Middle frontal gyrus (tissue), 1 donor: ENCODE results near the gene TSPAN33.

Experiments used
- DNase-seq: peaks from one replicate; pipeline ENCODE4 v3.0.0-alpha.2; 2015; ENCODE audit warnings: low spot score; ENCODE audit errors: extremely low spot score

Gene TSPAN33

DNA sequence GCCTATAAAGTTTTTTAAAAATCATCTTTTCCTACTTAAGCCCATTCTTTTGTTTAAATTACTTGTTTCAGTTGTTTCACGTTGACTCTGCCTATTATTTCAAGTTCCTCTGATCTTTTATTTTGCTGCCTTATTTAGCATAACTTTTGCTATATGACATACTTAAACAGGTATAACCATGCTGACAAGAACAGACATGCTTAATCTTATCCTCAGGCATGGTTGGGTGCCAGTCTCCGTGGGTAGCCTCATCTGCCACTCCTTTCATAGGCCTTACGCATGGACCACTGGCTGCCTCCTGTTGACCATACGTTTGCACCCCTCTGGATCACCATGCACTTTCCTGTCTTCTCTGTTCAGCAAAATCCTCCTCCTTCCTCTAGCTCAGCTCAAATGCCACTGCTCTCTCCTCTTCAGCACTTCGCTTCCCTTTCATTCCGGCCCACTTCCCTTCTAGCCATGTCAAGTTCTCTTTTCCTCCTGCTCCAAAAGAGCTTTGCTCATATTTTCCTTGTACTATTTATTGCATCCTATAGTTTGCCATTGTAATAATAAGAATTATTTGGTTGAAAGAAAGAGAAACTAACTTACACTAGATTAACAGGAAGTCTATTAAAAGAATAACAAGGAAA, 10.0 kb upstream of the TSPAN33 start:
- DNase-seq: no peak

- no peak for DNase-seq
These were observed 7.4 kb upstream of the TSPAN33 start for GRCh38 chr7:129136887-129137642.

GRCh38 chr7:129143724-129144094, 798 bp upstream of the TSPAN33 start:
- no peak for DNase-seq

DNA sequence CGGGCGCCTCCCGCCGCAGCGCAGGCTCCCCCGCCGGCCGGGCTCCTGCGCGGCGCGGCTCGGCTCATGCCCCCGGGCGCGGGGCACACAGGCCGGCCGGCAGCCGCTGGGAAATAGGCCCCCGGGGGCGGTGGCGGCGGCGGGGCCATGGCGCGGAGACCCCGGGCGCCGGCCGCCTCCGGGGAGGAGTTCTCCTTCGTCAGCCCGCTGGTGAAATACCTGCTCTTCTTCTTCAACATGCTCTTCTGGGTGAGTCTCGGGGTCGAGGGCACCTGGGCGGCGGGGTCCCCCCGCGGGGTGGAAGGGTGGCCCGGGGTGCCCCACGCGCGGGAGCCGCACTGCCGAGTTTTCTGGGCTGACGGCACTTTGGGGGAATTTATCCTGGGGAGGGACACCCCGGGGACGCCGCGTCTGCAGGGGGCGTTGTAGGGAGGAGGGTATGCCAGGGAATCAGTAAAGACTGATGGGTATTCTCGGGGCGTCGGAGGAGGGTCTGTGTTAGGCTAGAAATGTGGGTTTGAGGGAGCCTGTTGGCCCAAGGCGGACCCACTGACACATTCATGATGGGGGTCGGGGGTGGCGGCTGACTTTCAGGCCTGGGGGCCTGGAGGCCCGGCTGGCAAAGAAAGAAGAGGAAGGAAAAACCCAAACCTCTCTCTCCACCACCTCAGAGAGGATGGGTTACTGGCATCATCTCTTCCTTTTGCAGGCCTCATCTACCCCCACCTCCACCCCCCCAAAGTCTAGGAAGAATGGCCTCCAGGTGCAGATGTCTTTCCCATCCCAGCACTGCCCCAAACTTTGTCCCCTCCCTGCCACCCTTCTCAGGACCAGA, 544 bp downstream of the TSPAN33 start:
- DNase-seq: no peak

- no peak for DNase-seq
These were observed 1.9 kb downstream of the TSPAN33 start for GRCh38 chr7:129146237-129146979.

GRCh38 chr7:129147731-129148130, 3.2 kb downstream of the TSPAN33 start:
- no peak for DNase-seq

DNA sequence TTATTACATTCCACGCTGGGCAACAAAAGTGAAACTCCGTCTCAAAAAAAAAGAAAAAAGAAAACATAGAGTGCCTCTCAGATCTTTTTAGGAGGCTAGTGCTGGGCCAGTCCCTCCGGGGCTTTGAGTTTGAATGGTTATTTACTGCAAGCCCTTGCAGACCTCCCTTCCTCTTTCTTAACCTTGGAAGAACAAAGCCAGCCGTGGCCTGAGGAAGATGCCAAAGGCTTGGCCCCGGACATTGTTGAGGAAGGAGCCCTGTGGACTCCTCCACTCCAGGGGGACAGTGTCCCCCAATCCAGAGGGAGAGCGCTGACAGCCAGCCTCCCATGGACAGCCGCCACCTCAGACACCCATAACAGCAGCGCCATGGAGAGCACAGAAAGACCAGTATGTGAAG, 5.0 kb downstream of the TSPAN33 start:
- no peak for DNase-seq

DNA sequence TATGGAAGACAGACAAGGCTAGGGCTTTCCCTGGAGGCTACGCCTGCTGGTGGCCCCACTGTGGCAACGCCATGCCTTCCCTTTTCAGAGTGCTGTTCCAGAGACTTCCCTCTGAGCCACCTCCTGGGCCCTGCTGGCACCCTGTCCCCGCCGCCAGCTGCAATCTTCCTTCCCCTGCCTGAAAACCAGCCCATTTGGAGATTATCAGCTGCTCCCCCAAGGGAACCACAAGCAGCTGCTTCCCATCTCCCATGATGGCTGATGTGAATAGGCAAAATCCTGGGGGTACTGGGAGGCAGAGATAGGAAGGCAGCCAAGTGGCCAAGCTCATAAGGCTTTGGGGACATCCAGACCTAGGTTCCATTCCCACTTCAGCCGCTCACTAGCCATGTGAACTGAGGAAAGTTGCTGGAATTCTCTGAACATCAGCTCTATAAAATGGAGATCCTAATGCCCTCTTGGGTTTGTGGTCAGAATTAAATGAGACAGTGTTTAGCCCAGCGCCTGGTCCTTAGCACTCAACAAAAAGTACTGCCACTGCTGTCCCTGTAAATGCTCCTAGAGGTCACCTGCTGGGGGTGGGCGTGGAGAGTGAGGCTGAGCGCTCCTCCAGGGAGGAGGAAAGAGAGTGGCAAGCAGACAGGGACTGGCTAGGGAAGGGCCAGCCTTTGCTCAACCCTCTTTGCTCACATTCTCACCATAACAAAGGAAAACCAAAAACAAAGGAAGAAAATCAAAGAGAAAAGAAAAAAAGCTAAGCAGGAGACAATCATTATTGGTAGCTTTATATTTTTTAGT, 5.9 kb downstream of the TSPAN33 start:
- no peak for DNase-seq

GRCh38 chr7:129157651-129158050, 13.1 kb downstream of the TSPAN33 start:
- no peak for DNase-seq

- DNase-seq: no peak
These were observed 15.0 kb downstream of the TSPAN33 start for GRCh38 chr7:129159539-129159938.

- DNase-seq: no peak
These were observed 15.8 kb downstream of the TSPAN33 start for GRCh38 chr7:129160161-129160905.

- no peak for DNase-seq
These were observed 17.2 kb downstream of the TSPAN33 start for GRCh38 chr7:129161524-129162225.

DNA sequence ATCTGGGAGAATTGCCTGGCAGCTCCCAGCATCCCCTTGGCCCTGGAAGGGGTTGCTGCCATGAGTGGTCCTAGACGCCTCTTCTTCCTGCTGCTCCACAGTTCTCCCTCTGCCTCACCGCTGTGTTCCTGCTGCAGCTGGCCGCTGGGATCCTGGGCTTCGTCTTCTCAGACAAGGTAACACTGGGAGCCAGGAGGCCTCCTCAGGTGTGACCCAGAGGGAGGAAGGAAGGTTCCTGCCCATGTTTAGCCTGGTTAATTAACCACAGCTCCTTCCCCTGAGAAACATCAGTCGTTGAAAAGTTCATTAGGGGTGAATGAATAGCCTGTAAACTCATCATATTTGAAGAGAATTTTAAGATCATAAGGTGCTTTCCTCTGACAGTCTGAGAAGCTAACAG, 18.2 kb downstream of the TSPAN33 start:
- no peak for DNase-seq

DNA sequence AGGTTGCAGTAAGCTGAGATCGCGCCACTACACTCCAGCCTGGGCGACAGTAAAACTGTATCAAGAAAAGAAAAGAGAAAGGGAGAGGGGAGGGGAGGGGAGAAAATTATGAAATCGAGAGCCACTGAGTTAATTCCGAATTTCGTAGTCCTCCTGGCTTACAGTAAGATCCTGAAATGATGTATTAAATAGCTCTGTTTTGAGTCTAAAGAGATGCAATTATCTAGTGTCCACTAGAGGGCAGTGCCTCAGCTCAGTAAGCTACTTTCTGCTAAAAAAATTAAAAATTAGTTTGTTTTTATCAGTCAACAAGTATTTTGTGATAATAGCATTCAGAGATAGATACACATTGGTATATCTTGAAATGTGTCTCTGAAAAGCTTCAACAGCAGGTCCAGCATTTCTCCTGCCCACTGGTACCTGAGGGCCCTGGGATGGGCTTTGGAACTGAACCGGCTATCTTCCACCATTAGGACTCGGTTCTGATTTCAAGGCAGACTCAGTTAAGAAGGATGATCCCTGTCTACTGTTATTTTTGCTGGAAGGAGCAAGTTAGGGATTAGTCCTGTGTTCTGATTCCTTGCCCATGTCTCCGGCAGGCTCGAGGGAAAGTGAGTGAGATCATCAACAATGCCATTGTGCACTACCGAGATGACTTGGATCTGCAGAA, 19.5 kb downstream of the TSPAN33 start:
- no peak for DNase-seq

DNA sequence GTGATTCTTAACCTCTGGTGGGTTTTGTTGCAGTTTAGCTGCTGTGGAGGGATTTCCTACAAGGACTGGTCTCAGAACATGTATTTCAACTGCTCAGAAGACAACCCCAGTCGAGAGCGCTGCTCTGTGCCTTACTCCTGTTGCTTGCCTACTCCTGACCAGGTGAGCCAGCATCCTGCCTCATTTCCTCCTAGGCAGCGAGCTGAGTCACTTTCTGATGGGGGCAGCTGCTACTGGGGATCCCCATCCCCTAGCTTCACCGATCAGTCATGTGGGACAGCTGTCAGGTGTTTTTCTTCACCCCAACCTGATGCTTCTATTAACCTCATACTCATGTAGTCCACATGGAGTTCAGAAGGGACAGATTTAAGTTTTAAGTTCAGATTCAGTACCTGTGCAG, 22.2 kb downstream of the TSPAN33 start:
- DNase-seq: no peak

- no peak for DNase-seq
These were observed 23.3 kb downstream of the TSPAN33 start for GRCh38 chr7:129167817-129168216.

GRCh38 chr7:129168231-129169021, 23.9 kb downstream of the TSPAN33 start:
- no peak for DNase-seq

GRCh38 chr7:129169171-129169671, 24.7 kb downstream of the TSPAN33 start:
- DNase-seq: no peak
